ENCODE data around the gene PLXDC1.

The PLXDC1 gene

GRCh38 chr17:39200070-39200879, 48.8 kb upstream of the PLXDC1 start, which contains the start of gene RPL19:
Gene RPL19 (plus strand): TSS chr17:39200283. CDS start chr17:39200345, 62 bp downstream.
- Histone ChIP-seq H3K4me1 (ENCODE audit: control insufficient read depth, insufficient read depth, low read length) (peaks cover 12% of the 10 kb centered on the region; the same call in 1 of the 2 replicates), H3K36me3 (ENCODE audit: control insufficient read depth in 2 of 2, insufficient read depth in 1 of 2, low read length in 2 of 2) (peaks cover 38 to 48% of the 10 kb centered on the region in 2 experiments), H3K4me3 (ENCODE audit: low read depth, low read length) (peak within 1 kb of the TSS; percentile 96), H3K9me3 (ENCODE audit: control insufficient read depth, insufficient read depth, low read depth, low read length) (no peaks in the 10 kb centered on the region), H3K27ac (ENCODE audit: extremely low read depth, low read depth, low read length) (peak within 1 kb of the TSS; percentile 99)
- CTCF ChIA-PET = interaction anchor here (0.7 to 18.9 kb wide), 10 partner anchors 9 to 333 kb away, joined by 3 to 733 read pairs (median 6); no protein-coding TSS in a partner anchor
- POLR2A ChIA-PET = interaction anchor here (0.5 to 2.6 kb wide), 64 partner anchors 10 to 691 kb away, joined by 3 to 42 read pairs (median 4); partner anchors contain the start of genes ARL5C, CDK12, EPOP and FBXL20
- TF ChIP-seq ZNF777 (tag by site-specific recombination; IDR thresholded peaks at IDR 0.05; ENCODE audit: borderline replicate concordance) (no peak), ZBTB20 (tag by site-specific recombination; IDR thresholded peaks at IDR 0.05) (no peak), ZNF184 (tag by site-specific recombination; IDR thresholded peaks at IDR 0.05) (no peak), ZSCAN23 (tag by site-specific recombination; IDR thresholded peaks at IDR 0.05) (no peak), ZNF175 (tag by site-specific recombination; IDR thresholded peaks at IDR 0.05) (no peak), ELK4 (IDR thresholded peaks at IDR 0.05; ENCODE audit: borderline replicate concordance, low read depth, low read length) (no peak), ZBTB21 (tag by site-specific recombination; IDR thresholded peaks at IDR 0.05) (0 out of 2 replicates have a peak, but pooled peaks have one; percentile 9), ZNF292 (tag by site-specific recombination; IDR thresholded peaks at IDR 0.05; ENCODE audit: borderline replicate concordance, low read depth) (no peak), ZNF510 (tag by site-specific recombination; IDR thresholded peaks at IDR 0.05; ENCODE audit: insufficient replicate concordance) (no peak), TCF7L2 (IDR thresholded peaks at IDR 0.05; ENCODE audit: borderline replicate concordance, low read depth, low read length) (no peak), ZSCAN30 (tag by site-specific recombination; IDR thresholded peaks at IDR 0.05) (peak; percentile 41; the same call in 1 of the 2 replicates), ZNF610 (tag by site-specific recombination; IDR thresholded peaks at IDR 0.05; ENCODE audit: borderline replicate concordance) (no peak), ZNF561 (tag by site-specific recombination; IDR thresholded peaks at IDR 0.05; ENCODE audit: borderline replicate concordance) (0 out of 2 replicates have a peak, but pooled peaks have one; percentile 7), ZNF214 (tag by site-specific recombination; IDR thresholded peaks at IDR 0.05; ENCODE audit: borderline replicate concordance) (no peak), HOXC10 (CRISPR knock-in tag; IDR thresholded peaks at IDR 0.05) (no peak), OVOL3 (tag by site-specific recombination; IDR thresholded peaks at IDR 0.05) (peak; percentile 26; the same call in 1 of the 2 replicates), ZNF354C (tag by site-specific recombination; IDR thresholded peaks at IDR 0.05; ENCODE audit: borderline replicate concordance, low read depth) (no peak), YY2 (tag by site-specific recombination; IDR thresholded peaks at IDR 0.05) (peak; percentile 59), ZNF76 (tag by site-specific recombination; IDR thresholded peaks at IDR 0.05; ENCODE audit: borderline replicate concordance, low read depth) (peak; percentile 56), ZNF19 (tag by site-specific recombination; IDR thresholded peaks at IDR 0.05; ENCODE audit: low read depth) (no peak), ZNF140 (tag by site-specific recombination; IDR thresholded peaks at IDR 0.05) (no peak)
- TF ChIP-seq, protein P1, sequence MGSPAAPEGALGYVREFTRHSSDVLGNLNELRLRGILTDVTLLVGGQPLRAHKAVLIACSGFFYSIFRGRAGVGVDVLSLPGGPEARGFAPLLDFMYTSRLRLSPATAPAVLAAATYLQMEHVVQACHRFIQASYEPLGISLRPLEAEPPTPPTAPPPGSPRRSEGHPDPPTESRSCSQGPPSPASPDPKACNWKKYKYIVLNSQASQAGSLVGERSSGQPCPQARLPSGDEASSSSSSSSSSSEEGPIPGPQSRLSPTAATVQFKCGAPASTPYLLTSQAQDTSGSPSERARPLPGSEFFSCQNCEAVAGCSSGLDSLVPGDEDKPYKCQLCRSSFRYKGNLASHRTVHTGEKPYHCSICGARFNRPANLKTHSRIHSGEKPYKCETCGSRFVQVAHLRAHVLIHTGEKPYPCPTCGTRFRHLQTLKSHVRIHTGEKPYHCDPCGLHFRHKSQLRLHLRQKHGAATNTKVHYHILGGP (tag by site-specific recombination; IDR thresholded peaks at IDR 0.05) = no peak
- TF ChIP-seq, protein P2, sequence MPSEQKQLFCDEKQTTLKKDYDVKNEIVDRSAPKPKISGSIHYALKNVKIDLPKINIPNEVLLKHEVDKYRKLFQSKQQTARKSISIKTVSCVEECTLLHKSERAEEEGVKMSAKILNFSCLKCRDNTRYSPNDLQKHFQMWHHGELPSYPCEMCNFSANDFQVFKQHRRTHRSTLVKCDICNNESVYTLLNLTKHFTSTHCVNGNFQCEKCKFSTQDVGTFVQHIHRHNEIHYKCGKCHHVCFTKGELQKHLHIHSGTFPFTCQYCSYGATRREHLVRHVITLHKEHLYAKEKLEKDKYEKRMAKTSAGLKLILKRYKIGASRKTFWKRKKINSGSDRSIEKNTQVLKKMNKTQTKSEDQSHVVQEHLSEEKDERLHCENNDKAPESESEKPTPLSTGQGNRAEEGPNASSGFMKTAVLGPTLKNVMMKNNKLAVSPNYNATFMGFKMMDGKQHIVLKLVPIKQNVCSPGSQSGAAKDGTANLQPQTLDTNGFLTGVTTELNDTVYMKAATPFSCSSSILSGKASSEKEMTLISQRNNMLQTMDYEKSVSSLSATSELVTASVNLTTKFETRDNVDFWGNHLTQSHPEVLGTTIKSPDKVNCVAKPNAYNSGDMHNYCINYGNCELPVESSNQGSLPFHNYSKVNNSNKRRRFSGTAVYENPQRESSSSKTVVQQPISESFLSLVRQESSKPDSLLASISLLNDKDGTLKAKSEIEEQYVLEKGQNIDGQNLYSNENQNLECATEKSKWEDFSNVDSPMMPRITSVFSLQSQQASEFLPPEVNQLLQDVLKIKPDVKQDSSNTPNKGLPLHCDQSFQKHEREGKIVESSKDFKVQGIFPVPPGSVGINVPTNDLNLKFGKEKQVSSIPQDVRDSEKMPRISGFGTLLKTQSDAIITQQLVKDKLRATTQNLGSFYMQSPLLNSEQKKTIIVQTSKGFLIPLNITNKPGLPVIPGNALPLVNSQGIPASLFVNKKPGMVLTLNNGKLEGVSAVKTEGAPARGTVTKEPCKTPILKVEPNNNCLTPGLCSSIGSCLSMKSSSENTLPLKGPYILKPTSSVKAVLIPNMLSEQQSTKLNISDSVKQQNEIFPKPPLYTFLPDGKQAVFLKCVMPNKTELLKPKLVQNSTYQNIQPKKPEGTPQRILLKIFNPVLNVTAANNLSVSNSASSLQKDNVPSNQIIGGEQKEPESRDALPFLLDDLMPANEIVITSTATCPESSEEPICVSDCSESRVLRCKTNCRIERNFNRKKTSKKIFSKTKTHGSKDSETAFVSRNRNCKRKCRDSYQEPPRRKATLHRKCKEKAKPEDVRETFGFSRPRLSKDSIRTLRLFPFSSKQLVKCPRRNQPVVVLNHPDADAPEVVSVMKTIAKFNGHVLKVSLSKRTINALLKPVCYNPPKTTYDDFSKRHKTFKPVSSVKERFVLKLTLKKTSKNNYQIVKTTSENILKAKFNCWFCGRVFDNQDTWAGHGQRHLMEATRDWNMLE (tag by site-specific recombination; conservative IDR thresholded peaks at IDR 0.05; ENCODE audit: low read depth) = peak; percentile 67; the same call in 1 of the 2 replicates
- TF ChIP-seq, protein P3, sequence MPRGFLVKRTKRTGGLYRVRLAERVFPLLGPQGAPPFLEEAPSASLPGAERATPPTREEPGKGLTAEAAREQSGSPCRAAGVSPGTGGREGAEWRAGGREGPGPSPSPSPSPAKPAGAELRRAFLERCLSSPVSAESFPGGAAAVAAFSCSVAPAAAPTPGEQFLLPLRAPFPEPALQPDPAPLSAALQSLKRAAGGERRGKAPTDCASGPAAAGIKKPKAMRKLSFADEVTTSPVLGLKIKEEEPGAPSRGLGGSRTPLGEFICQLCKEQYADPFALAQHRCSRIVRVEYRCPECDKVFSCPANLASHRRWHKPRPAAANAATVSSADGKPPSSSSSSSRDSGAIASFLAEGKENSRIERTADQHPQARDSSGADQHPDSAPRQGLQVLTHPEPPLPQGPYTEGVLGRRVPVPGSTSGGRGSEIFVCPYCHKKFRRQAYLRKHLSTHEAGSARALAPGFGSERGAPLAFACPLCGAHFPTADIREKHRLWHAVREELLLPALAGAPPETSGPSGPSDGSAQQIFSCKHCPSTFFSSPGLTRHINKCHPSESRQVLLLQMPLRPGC (tag by site-specific recombination; IDR thresholded peaks at IDR 0.05) = no peak; the same call in none of the 2 replicates
- TF ChIP-seq, protein P4, sequence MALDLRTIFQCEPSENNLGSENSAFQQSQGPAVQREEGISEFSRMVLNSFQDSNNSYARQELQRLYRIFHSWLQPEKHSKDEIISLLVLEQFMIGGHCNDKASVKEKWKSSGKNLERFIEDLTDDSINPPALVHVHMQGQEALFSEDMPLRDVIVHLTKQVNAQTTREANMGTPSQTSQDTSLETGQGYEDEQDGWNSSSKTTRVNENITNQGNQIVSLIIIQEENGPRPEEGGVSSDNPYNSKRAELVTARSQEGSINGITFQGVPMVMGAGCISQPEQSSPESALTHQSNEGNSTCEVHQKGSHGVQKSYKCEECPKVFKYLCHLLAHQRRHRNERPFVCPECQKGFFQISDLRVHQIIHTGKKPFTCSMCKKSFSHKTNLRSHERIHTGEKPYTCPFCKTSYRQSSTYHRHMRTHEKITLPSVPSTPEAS (tag by site-specific recombination; IDR thresholded peaks at IDR 0.05) = no peak
